Adrenal gland (tissue), 5 donors: Measurements from ENCODE around the gene GPR4.

ENCODE experiments used
- CTCF ChIP-seq, 6 experiments: fragments of 450-650 bp in 4 of 6; fragments of 200-600 bp in 2 of 6; sonication (generic) in 1 of 6; IDR thresholded peaks; 1 replicate in 5 of 6; 2 replicates in 1 of 6; pipeline versions ENCODE4 v1.5.1 to v1.8.0; 2016 to 2021; ENCODE audit warnings: antibody characterized with exemption in 6 of 6, mild to moderate bottlenecking in 2 of 6, moderate library complexity in 1 of 6
- POLR2A ChIP-seq, 2 donors: fragments of 450-650 bp; IDR thresholded peaks; one replicate each; pipeline ENCODE4 v1.6.1; 2017; ENCODE audit warnings: antibody characterized with exemption in 2 of 2, mild to moderate bottlenecking in 2 of 2, moderate library complexity in 1 of 2
- donor health status: DM: no; HTN: no; CAD: no.

GRCh38 chr19:45553464-45553863 lies 48.5 kb downstream of the GPR4 start:
- TF ChIP-seq CTCF (IDR thresholded peaks at IDR 0.05) (no peak), POLR2A (IDR thresholded peaks at IDR 0.05) (no peak)
